Brain microvascular endothelial cell (primary cell): ENCODE measurements around the gene FBXO10.

Experiments used
- DNase-seq: peaks from one replicate; pipeline ENCODE4 v3.0.0-alpha.2; 2020
- H3K27ac ChIP-seq: fragments of 250-450 bp; sonication (Bioruptor Pico); 2 replicates; pipeline ENCODE4 v1.5.1; 2020; ENCODE audit warnings: mild to moderate bottlenecking, moderate library complexity
- H3K27me3 ChIP-seq: fragments of 250-450 bp; sonication (Bioruptor Pico); replicated peaks from 2 replicates; pipeline ENCODE4 v1.5.1; 2020; ENCODE audit warnings: mild to moderate bottlenecking
- H3K36me3 ChIP-seq: fragments of 250-450 bp; sonication (Bioruptor Pico); replicated peaks from 2 replicates; pipeline ENCODE4 v1.5.1; 2020; ENCODE audit warnings: mild to moderate bottlenecking
- H3K4me3 ChIP-seq: 2 replicates; pipeline ENCODE4 v1.5.1; 2011; ENCODE audit warnings: low read depth, mild to moderate bottlenecking, control low read depth, low read length, moderate library complexity
- CTCF ChIP-seq: IDR thresholded peaks from 2 replicates; pipeline ENCODE4 v1.5.1; 2011; ENCODE audit warnings: low read depth, mild to moderate bottlenecking, moderate library complexity, low read length, control low read depth, inconsistent platforms; ENCODE audit errors: missing control alignments
- in situ Hi-C: cut with HindIII; loops from 2 replicates; pipeline ENCODE4 v1.10.0; 2017; ENCODE audit warnings: low sequenced_read_pairs, low pct_ligation_motif_present

The FBXO10 gene

GRCh38 chr9:37542895-37543294, 33.3 kb downstream of the FBXO10 start:
- DNase-seq, result no peak
- Histone ChIP-seq H3K36me3 (peaks cover 12% of the 10 kb centered on the region), H3K27ac (no peak overlapping the region), H3K27me3 (no peaks in the 10 kb centered on the region), H3K4me3 (no peak overlapping the region)
- TF ChIP-seq CTCF, result no peak
- in situ Hi-C loops, result no loop called here

- H3K36me3 ChIP-seq, result peaks cover 16% of the 10 kb centered on the region
- no peak for DNase-seq
- in situ Hi-C loops, result no loop called here
- TF ChIP-seq CTCF, result no peak
- H3K27me3 ChIP-seq, result no peaks in the 10 kb centered on the region
- no peak overlapping the region for H3K4me3 ChIP-seq
- H3K27ac ChIP-seq, result no peak overlapping the region
Observed at GRCh38 chr9:37542488-37542887, 33.7 kb downstream of the FBXO10 start.

- H3K36me3 ChIP-seq, result peaks cover 22% of the 10 kb centered on the region
- H3K27ac ChIP-seq, result no peak overlapping the region
- in situ Hi-C loops, result no loop called here
- no peaks in the 10 kb centered on the region for H3K27me3 ChIP-seq
- no peak for TF ChIP-seq CTCF
- DNase-seq, result no peak
- no peak overlapping the region for H3K4me3 ChIP-seq
Observed at GRCh38 chr9:37541465-37541864, 34.7 kb downstream of the FBXO10 start.

GRCh38 chr9:37540634-37541033, 35.5 kb downstream of the FBXO10 start:
- H3K27ac ChIP-seq, result no peak overlapping the region
- in situ Hi-C loops, result no loop called here
- no peak for DNase-seq
- no peak overlapping the region for H3K4me3 ChIP-seq
- no peaks in the 10 kb centered on the region for H3K27me3 ChIP-seq
- no peak for TF ChIP-seq CTCF
- peaks cover 25% of the 10 kb centered on the region for H3K36me3 ChIP-seq

- H3K27me3 ChIP-seq, result no peaks in the 10 kb centered on the region
- TF ChIP-seq CTCF, result no peak
- H3K4me3 ChIP-seq, result no peak overlapping the region
- no peak overlapping the region for H3K27ac ChIP-seq
- no peak for DNase-seq
- in situ Hi-C loops, result no loop called here
- H3K36me3 ChIP-seq, result peaks cover 25% of the 10 kb centered on the region
Observed at GRCh38 chr9:37539634-37540033, 36.5 kb downstream of the FBXO10 start.

- no peak for TF ChIP-seq CTCF
- Histone ChIP-seq H3K27me3 (no peaks in the 10 kb centered on the region), H3K27ac (no peak overlapping the region), H3K36me3 (peaks cover 25% of the 10 kb centered on the region), H3K4me3 (no peak overlapping the region)
- DNase-seq, result no peak
- in situ Hi-C loops, result no loop called here
Observed at GRCh38 chr9:37538099-37538498, 38.1 kb downstream of the FBXO10 start.
